Measurements from ENCODE around the gene PDE6B. TPM values are rescaled to one million over a fixed set of nuclear protein-coding genes. Genes with fewer than 3 reads are reported as not detected.
A peak's percentile ranks its signal among the peaks of the same experiment; 100 is the strongest.

Gene PDE6B
- total and polyA plus RNA-seq, 2 of the 13 experiments (the other 11 are each of a cell fraction or from before 2014, with no cell fraction given) = 0.38 to 0.40 TPM

- no peak for TF ChIP-seq NFAT5 (CRISPR knock-in tag; IDR thresholded peaks at IDR 0.05)
- TF ChIP-seq NR2F6 (IDR thresholded peaks at IDR 0.05) = peak; percentile 41; the same call in 1 of the 2 replicates
- peak; percentile 16; the same call in 1 of the 2 replicates for TF ChIP-seq NR2F6 (CRISPR knock-in tag; IDR thresholded peaks at IDR 0.05)
- TF ChIP-seq TMF1 (CRISPR knock-in tag; IDR thresholded peaks at IDR 0.05; ENCODE audit: low read depth) = 0 out of 2 replicates have a peak, but pooled peaks have one; percentile 43
- peak; percentile 84 for TF ChIP-seq E2F5 (CRISPR knock-in tag; conservative IDR thresholded peaks at IDR 0.05)
- peak; percentile 16; the same call in 1 of the 2 replicates for TF ChIP-seq BCL3 (CRISPR knock-in tag; IDR thresholded peaks at IDR 0.05)
- TF ChIP-seq MYPOP (CRISPR knock-in tag; IDR thresholded peaks at IDR 0.05) = no peak
- peak; percentile 92 for TF ChIP-seq TFDP2 (CRISPR knock-in tag; IDR thresholded peaks at IDR 0.05)
- TF ChIP-seq ZNF232 (CRISPR knock-in tag; IDR thresholded peaks at IDR 0.05; ENCODE audit: borderline replicate concordance) = peak; percentile 22; the same call in 1 of the 2 replicates
- TF ChIP-seq TOPORS (CRISPR knock-in tag; IDR thresholded peaks at IDR 0.05) = peak; percentile 26; the same call in 1 of the 2 replicates
- TF ChIP-seq PITX1 (CRISPR knock-in tag; IDR thresholded peaks at IDR 0.05) = 0 out of 2 replicates have a peak, but pooled peaks have one; percentile 35
- TF ChIP-seq ESRRA (CRISPR knock-in tag; IDR thresholded peaks at IDR 0.05; ENCODE audit: low read depth) = 0 out of 2 replicates have a peak, but pooled peaks have one; percentile 39
- TF ChIP-seq RELA (CRISPR knock-in tag; IDR thresholded peaks at IDR 0.05) = no peak
- TF ChIP-seq ARNT2 (CRISPR knock-in tag; IDR thresholded peaks at IDR 0.05; ENCODE audit: low read depth) = no peak
These were observed 48.1 kb downstream of the PDE6B start (continued) for GRCh38 chr4:673349-674091.
